Stimulated activated CD4-positive, alpha-beta T cell treated with anti-CD3 and anti-CD28 coated beads, Interleukin-12 subunit alpha, Interleukin-12 subunit beta, amount 100 ng/mL, for 24 hours (primary cell): ENCODE measurements around the gene EYS.
"Not testable (repeated sequence)": the region's sequence is repeated elsewhere in the genome, so short reads cannot be mapped to it uniquely, and the experiment has no call there.

Experiments
- DNase-seq, 2 experiments: peaks; one replicate each; pipeline ENCODE4 v3.0.0-alpha.2; 2020; ENCODE audit warnings: low read depth in 2 of 2

The EYS gene

GRCh38 chr6:64243618-64244017 lies 1463.4 kb downstream of the EYS start:
- no peak for DNase-seq

- not testable (repeated sequence) for DNase-seq
Measured at GRCh38 chr6:64238908-64239307, 1468.1 kb downstream of the EYS start.

GRCh38 chr6:64238071-64238470 lies 1469.0 kb downstream of the EYS start:
- no peak for DNase-seq

GRCh38 chr6:64233746-64234145 lies 1473.3 kb downstream of the EYS start:
- no peak for DNase-seq

- no peak for DNase-seq
Measured at GRCh38 chr6:64231928-64232327, 1475.1 kb downstream of the EYS start.

GRCh38 chr6:64230530-64230929 lies 1476.5 kb downstream of the EYS start:
- DNase-seq: no peak

- no peak for DNase-seq
Measured at GRCh38 chr6:64227863-64228262, 1479.2 kb downstream of the EYS start.

- DNase-seq: no peak
Measured at GRCh38 chr6:64225503-64225902, 1481.5 kb downstream of the EYS start.

- no peak for DNase-seq
Measured at GRCh38 chr6:64224819-64225218, 1482.2 kb downstream of the EYS start.

- DNase-seq: no peak
Measured at GRCh38 chr6:64221776-64222175, 1485.2 kb downstream of the EYS start.

- DNase-seq: no peak
Measured at GRCh38 chr6:64220801-64221200, 1486.2 kb downstream of the EYS start.

GRCh38 chr6:64217721-64218620 lies 1489.1 kb downstream of the EYS start:
- DNase-seq: no peak

- no peak for DNase-seq
Measured at GRCh38 chr6:64214373-64214772, 1492.7 kb downstream of the EYS start.

- no peak for DNase-seq
Measured at GRCh38 chr6:64213697-64214096, 1493.3 kb downstream of the EYS start.

- no peak for DNase-seq
Measured at GRCh38 chr6:64197246-64197645, 1509.8 kb downstream of the EYS start.

GRCh38 chr6:64186592-64186991 lies 1520.4 kb downstream of the EYS start:
- DNase-seq: no peak

GRCh38 chr6:64185621-64186020 lies 1521.4 kb downstream of the EYS start:
- DNase-seq: no peak

- DNase-seq: no peak
Measured at GRCh38 chr6:64175296-64175695, 1531.7 kb downstream of the EYS start.

GRCh38 chr6:64170316-64170715 lies 1536.7 kb downstream of the EYS start:
- DNase-seq: no peak

- DNase-seq: no peak
Measured at GRCh38 chr6:64160486-64160885, 1546.5 kb downstream of the EYS start.

GRCh38 chr6:64155063-64155462 lies 1552.0 kb downstream of the EYS start:
- no peak for DNase-seq

GRCh38 chr6:64146876-64147275 lies 1560.2 kb downstream of the EYS start:
- no peak for DNase-seq

- no peak for DNase-seq
Measured at GRCh38 chr6:64146094-64146493, 1560.9 kb downstream of the EYS start.

GRCh38 chr6:64145658-64146057 lies 1561.4 kb downstream of the EYS start:
- no peak for DNase-seq
